Ovary (tissue), 3 donors: Measurements from ENCODE around the gene HSPA6.
"Not testable (repeated sequence)": the region's sequence is repeated elsewhere in the genome, so short reads cannot be mapped to it uniquely, and the experiment has no call there.

Experiments
- CTCF ChIP-seq, 3 donors: fragments of 450-650 bp in 2 of 3; fragments of 200-600 bp in 1 of 3; IDR thresholded peaks; one replicate each; pipeline versions ENCODE4 v1.5.1 to v1.8.0; 2016 to 2022; ENCODE audit warnings: antibody characterized with exemption in 3 of 3, mild to moderate bottlenecking in 1 of 3
- EP300 ChIP-seq: sonication (generic); formaldehyde crosslinking; IDR thresholded peaks from one replicate; pipeline ENCODE4 v1.6.1; 2017; ENCODE audit warnings: antibody characterized with exemption
- POLR2A ChIP-seq: fragments of 450-650 bp; IDR thresholded peaks from one replicate; pipeline ENCODE4 v1.6.1; 2017; ENCODE audit warnings: antibody characterized with exemption, mild to moderate bottlenecking, moderate library complexity
- donor health status: DM: no; HTN: no; CAD: no.

- not testable (repeated sequence) for TF ChIP-seq CTCF (IDR thresholded peaks at IDR 0.05); POLR2A; EP300
Observed at GRCh38 chr1:161513953-161514352, 10.4 kb upstream of the HSPA6 start.
